NT2/D1 (cell line): ENCODE measurements around the gene RGS14.

Experiments
- SUZ12 ChIP-seq: IDR thresholded peaks from 2 replicates; pipeline ENCODE4 v1.6.1; 2011; ENCODE audit not compliant: insufficient read length, insufficient read depth; ENCODE audit errors: extremely low read depth
- YY1 ChIP-seq: IDR thresholded peaks from 2 replicates; pipeline ENCODE4 v1.6.1; 2011; ENCODE audit not compliant: insufficient read length, insufficient read depth
- ZNF274 ChIP-seq: IDR thresholded peaks from 2 replicates; pipeline ENCODE4 v1.6.1; 2011; ENCODE audit warnings: mild to moderate bottlenecking, low read depth, low read length

GRCh38 chr5:177377851-177378776, 20.4 kb downstream of the RGS14 start:
- TF ChIP-seq ZNF274 (no peak), SUZ12 (no peak), YY1 (no peak)
